ENCODE measurements around the gene PEPD. TPM values are rescaled to one million over a fixed set of nuclear protein-coding genes. Genes with fewer than 3 reads are reported as not detected.

The PEPD gene
- total and polyA plus RNA-seq, 10 of the 15 experiments (the other 5 are each of a cell fraction or from before 2014, with no cell fraction given): 1.4 to 52.0 (median 20.2) TPM

DNA sequence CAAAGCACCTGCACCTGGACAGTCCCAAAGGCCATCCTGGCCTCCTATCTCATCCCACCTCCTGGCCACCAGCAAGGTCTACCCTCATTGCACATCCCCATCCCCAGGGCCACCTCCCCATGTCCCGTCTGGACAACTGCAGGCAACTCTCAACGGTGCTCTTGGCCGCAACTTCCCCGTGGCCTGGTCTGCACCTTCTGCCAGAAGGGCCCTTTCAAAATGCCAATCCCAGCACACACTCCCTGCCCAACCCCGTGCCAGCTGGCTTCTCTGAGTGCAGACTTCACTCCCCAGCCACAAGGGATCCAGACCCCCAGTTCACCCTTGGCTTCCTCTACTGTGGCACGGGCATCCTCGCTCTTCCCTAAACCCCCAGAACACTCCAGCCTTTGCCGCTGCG lies 8.2 kb downstream of the PEPD start:
- no peak for FAIRE-seq
- intact Hi-C loops (cut with micrococcal nuclease; ENCODE audit: unreplicated experiment) (no loop called here), in situ Hi-C loops (cut with MboI) (no loop called here)
- RAD21 ChIA-PET (ENCODE audit: unreplicated experiment): no interaction called here
- H3K27me3 ChIP-seq (replicated peaks in 1 of 2; ENCODE audit: control insufficient read depth in 2 of 2, insufficient read depth in 2 of 2, low read length in 1 of 2): no peaks in the 10 kb centered on the region
- no peaks in the 10 kb centered on the region for H4K20me1 ChIP-seq (ENCODE audit: control insufficient read depth, insufficient read depth)
- H3K4me3 ChIP-seq: no peak overlapping the region
- ATAC-seq: no peak
- SMC1A ChIA-PET (ENCODE audit: uncharacterized antibody, unreplicated experiment): interaction anchor here (0.6 kb wide), 1 partner anchor 1099 kb away, joined by 3 read pairs; no protein-coding TSS in a partner anchor
- BruUV-seq (replicated peaks): no TSS peak
- DNase-seq (ENCODE audit: low read depth, low spot score): no peak
- no peaks in the 10 kb centered on the region; a peak in 1 of 4 replicates for H3K36me3 ChIP-seq (ENCODE audit: control insufficient read depth in 2 of 2, insufficient read depth in 2 of 2, low read length in 1 of 2)
- no peaks in the 10 kb centered on the region for H3K4me1 ChIP-seq (ENCODE audit: control insufficient read depth, insufficient read depth, low read length)
- CTCF ChIA-PET: no interaction called here
- H3K9me3 ChIP-seq (replicated peaks; ENCODE audit: control insufficient read depth, insufficient read depth, low read length): no peaks in the 10 kb centered on the region
- H3K4me2 ChIP-seq (ENCODE audit: control insufficient read depth, insufficient read depth): no peak overlapping the region
- H2AFZ ChIP-seq (ENCODE audit: control insufficient read depth, low read depth, low read length): no peak overlapping the region
- no peak overlapping the region for H3K27ac ChIP-seq (ENCODE audit: control insufficient read depth, insufficient read depth)
- no peak overlapping the region for H3K9ac ChIP-seq (ENCODE audit: control insufficient read depth, insufficient read depth, low read length)
- POLR2A ChIA-PET: no interaction called here
- WGBS (ENCODE audit: insufficient coverage, insufficient replicate concordance, low lambda C conversion rate, missing lambda C conversion rate): 79% methylated on average over 9 of the region's 9 CpGs
- H3K79me2 ChIP-seq (ENCODE audit: control insufficient read depth, insufficient read depth, low read length): no peaks in the 10 kb centered on the region
- no peak for TF ChIP-seq MYB (IDR thresholded peaks at IDR 0.05; ENCODE audit: borderline replicate concordance, low read depth, low read length)
- no peak for TF ChIP-seq HCFC1 (IDR thresholded peaks at IDR 0.05; ENCODE audit: low read length)
- no peak for TF ChIP-seq NFYB (IDR thresholded peaks at IDR 0.05; ENCODE audit: insufficient read depth, low read depth, low read length)
- TF ChIP-seq, protein P1, sequence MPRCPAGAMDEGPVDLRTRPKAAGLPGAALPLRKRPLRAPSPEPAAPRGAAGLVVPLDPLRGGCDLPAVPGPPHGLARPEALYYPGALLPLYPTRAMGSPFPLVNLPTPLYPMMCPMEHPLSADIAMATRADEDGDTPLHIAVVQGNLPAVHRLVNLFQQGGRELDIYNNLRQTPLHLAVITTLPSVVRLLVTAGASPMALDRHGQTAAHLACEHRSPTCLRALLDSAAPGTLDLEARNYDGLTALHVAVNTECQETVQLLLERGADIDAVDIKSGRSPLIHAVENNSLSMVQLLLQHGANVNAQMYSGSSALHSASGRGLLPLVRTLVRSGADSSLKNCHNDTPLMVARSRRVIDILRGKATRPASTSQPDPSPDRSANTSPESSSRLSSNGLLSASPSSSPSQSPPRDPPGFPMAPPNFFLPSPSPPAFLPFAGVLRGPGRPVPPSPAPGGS (IDR thresholded peaks at IDR 0.05; ENCODE audit: borderline replicate concordance, insufficient read depth, low read depth, low read length, poor library complexity, severe bottlenecking): no peak
- no peak for TF ChIP-seq ZNF24 (IDR thresholded peaks at IDR 0.05)
- TF ChIP-seq SPI1 (IDR thresholded peaks at IDR 0.05; ENCODE audit: borderline replicate concordance, insufficient read depth, low read depth, low read length): no peak
- no peak for TF ChIP-seq CHD1 (IDR thresholded peaks at IDR 0.05; ENCODE audit: low read depth, low read length)
- no peak for TF ChIP-seq MXI1 (IDR thresholded peaks at IDR 0.05; ENCODE audit: low read depth, low read length)
- TF ChIP-seq SREBF1 (IDR thresholded peaks at IDR 0.05; ENCODE audit: low read length): no peak
- no peak for TF ChIP-seq ATF7 (IDR thresholded peaks at IDR 0.05; ENCODE audit: low read depth)
- TF ChIP-seq, protein P2, sequence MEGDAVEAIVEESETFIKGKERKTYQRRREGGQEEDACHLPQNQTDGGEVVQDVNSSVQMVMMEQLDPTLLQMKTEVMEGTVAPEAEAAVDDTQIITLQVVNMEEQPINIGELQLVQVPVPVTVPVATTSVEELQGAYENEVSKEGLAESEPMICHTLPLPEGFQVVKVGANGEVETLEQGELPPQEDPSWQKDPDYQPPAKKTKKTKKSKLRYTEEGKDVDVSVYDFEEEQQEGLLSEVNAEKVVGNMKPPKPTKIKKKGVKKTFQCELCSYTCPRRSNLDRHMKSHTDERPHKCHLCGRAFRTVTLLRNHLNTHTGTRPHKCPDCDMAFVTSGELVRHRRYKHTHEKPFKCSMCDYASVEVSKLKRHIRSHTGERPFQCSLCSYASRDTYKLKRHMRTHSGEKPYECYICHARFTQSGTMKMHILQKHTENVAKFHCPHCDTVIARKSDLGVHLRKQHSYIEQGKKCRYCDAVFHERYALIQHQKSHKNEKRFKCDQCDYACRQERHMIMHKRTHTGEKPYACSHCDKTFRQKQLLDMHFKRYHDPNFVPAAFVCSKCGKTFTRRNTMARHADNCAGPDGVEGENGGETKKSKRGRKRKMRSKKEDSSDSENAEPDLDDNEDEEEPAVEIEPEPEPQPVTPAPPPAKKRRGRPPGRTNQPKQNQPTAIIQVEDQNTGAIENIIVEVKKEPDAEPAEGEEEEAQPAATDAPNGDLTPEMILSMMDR (IDR thresholded peaks at IDR 0.05 in 2 of 3, conservative IDR thresholded peaks at IDR 0.05 in 1 of 3; ENCODE audit: control insufficient read depth in 2 of 3, extremely low read depth in 1 of 3, insufficient read depth in 1 of 3, low read depth in 3 of 3, low read length in 3 of 3): no peak
- TF ChIP-seq EP300 (IDR thresholded peaks at IDR 0.05; ENCODE audit: borderline replicate concordance in 1 of 2, control insufficient read depth in 1 of 2, low read depth in 2 of 2, low read length in 2 of 2): no peak
- no peak for TF ChIP-seq ZNF217 (IDR thresholded peaks at IDR 0.05)
- no peak for TF ChIP-seq RBBP5 (conservative IDR thresholded peaks at IDR 0.05)
- TF ChIP-seq ESRRA (IDR thresholded peaks at IDR 0.05; ENCODE audit: low read length): no peak
- TF ChIP-seq ZNF274 (IDR thresholded peaks at IDR 0.05; ENCODE audit: insufficient read depth, insufficient read length): no peak
- TF ChIP-seq ZZZ3 (IDR thresholded peaks at IDR 0.05; ENCODE audit: control insufficient read depth, insufficient read length, low read depth): no peak
